Measurements from ENCODE around the gene CHRNE. TPM values are rescaled to one million over a fixed set of nuclear protein-coding genes. Genes with fewer than 3 reads are reported as not detected.
"Not testable (repeated sequence)": the region's sequence is repeated elsewhere in the genome, so short reads cannot be mapped to it uniquely, and the experiment has no call there.

The CHRNE gene
- total RNA-seq, 2 experiments from 2014 or later, result 0.27 to 0.32 TPM

DNA sequence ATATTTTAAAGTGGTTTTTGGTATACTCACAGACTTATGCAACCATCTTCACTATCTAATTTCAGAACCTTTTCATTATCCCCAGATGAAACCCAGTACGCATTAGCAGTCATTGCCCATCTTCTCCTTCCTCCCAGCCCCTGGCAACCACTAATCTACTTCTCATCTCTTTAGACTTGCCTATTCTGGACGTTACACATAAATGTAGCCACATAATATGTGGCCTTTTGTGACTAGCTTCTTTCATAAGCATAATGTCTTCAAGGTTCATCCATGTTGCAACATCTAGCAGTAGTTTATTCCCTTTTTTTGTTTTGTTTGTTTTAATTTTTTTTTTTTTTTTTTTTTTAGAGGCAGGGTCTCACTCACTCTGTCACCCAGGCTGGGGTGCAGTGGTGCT, 32.0 kb downstream of the CHRNE start:
- Histone ChIP-seq H3K36me3 (ENCODE audit: insufficient read depth, low read length) (0 out of 2 replicates have a peak, but pooled peaks cover 6% of the 10 kb centered on the region), H3K9me2 (ENCODE audit: insufficient read depth, low read length) (no peaks in the 10 kb centered on the region), H3K9me3 (ENCODE audit: low read length) (no peaks in the 10 kb centered on the region), H3K4me2 (ENCODE audit: low read length) (no peak overlapping the region), H3K79me2 (ENCODE audit: insufficient read depth, low read depth, low read length) (no peaks in the 10 kb centered on the region), H3K27ac (ENCODE audit: low read depth, low read length, poor library complexity, severe bottlenecking) (no peak overlapping the region), H3K4me1 (ENCODE audit: insufficient read depth, low read length, poor library complexity, severe bottlenecking) (no peaks in the 10 kb centered on the region), H3K4me3 (ENCODE audit: low read depth, low read length, poor library complexity, severe bottlenecking) (no peak overlapping the region), H2AFZ (ENCODE audit: low read length) (no peak overlapping the region), H4K20me1 (ENCODE audit: insufficient read depth, low read length) (no peaks in the 10 kb centered on the region)
- intact Hi-C loops (cut with micrococcal nuclease; ENCODE audit: unreplicated experiment), result no loop called here
- TF ChIP-seq EZH2phosphoT487 (IDR thresholded peaks at IDR 0.05; ENCODE audit: borderline replicate concordance, low read depth, low read length) (no peak), CTCF (conservative IDR thresholded peaks at IDR 0.05; ENCODE audit: low read length) (no peak)
- ChIA-PET POLR2A (no interaction called here), CTCF (ENCODE audit: unreplicated experiment) (no interaction called here)
- no TSS peak for BruUV-seq (replicated peaks)
- DNase-seq (ENCODE audit: low spot score), result no peak

DNA sequence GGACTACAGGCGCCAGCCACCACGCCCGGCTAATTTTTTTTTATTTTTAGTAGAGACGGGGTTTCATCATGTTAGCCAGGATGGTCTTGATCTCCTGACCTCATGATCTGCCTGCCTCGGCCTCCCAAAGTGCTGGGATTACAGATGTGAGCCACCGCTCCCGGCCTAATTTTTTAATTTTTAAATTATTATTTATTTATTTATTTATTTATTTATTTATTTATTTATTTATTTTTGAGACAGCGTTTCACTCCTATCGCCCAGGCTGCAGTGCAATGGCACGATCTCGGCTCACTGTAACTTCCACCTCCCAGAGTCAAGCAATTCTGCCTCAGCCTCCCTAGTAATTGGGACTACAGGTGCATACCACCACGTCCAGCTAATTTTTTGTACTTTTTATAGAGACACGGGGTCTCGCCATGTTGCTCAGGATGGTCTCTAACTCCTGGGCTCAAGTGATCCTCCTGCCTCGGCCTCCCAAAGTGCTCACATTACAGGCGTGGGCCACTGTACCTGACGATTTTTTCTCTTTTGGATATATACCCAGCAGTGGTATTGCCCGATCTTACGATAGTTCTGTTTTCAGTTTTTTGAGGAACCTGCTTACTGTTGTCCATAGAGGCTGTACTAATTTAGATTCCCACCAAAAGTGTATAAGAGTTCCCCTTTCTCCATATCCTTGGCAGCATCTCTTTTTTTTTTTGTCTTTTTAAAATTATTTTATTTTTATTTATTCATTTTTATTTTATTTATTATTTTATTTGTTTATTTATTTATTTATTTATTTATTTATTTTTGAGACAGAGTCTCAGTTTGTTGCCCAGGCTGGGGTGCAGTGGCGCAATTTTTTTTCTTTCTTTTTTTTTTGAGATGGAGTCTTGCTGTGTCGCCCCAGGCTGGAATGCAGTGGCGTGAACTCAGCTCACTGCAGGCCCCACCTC, 33.6 kb downstream of the CHRNE start:
- H2AFZ ChIP-seq (ENCODE audit: low read length); intact Hi-C loops (cut with micrococcal nuclease; ENCODE audit: unreplicated experiment); H3K4me2 ChIP-seq (ENCODE audit: low read length); POLR2A ChIA-PET; H3K36me3 ChIP-seq (ENCODE audit: insufficient read depth, low read length); H3K9me3 ChIP-seq (ENCODE audit: low read length); BruUV-seq (replicated peaks); H4K20me1 ChIP-seq (ENCODE audit: insufficient read depth, low read length); DNase-seq (ENCODE audit: low spot score); CTCF ChIA-PET (ENCODE audit: unreplicated experiment); H3K9me2 ChIP-seq (ENCODE audit: insufficient read depth, low read length); H3K79me2 ChIP-seq (ENCODE audit: insufficient read depth, low read depth, low read length); H3K27ac ChIP-seq (ENCODE audit: low read depth, low read length, poor library complexity, severe bottlenecking); H3K4me1 ChIP-seq (ENCODE audit: insufficient read depth, low read length, poor library complexity, severe bottlenecking); H3K4me3 ChIP-seq (ENCODE audit: low read depth, low read length, poor library complexity, severe bottlenecking): not testable (repeated sequence)

- H3K36me3 ChIP-seq (ENCODE audit: insufficient read depth, low read length); H3K9me3 ChIP-seq (ENCODE audit: low read length); H3K4me1 ChIP-seq (ENCODE audit: insufficient read depth, low read length, poor library complexity, severe bottlenecking); intact Hi-C loops (cut with micrococcal nuclease; ENCODE audit: unreplicated experiment); DNase-seq (ENCODE audit: low spot score); H3K4me3 ChIP-seq (ENCODE audit: low read depth, low read length, poor library complexity, severe bottlenecking); H2AFZ ChIP-seq (ENCODE audit: low read length); CTCF ChIA-PET (ENCODE audit: unreplicated experiment); H3K27ac ChIP-seq (ENCODE audit: low read depth, low read length, poor library complexity, severe bottlenecking); H3K4me2 ChIP-seq (ENCODE audit: low read length); BruUV-seq (replicated peaks); H4K20me1 ChIP-seq (ENCODE audit: insufficient read depth, low read length); H3K79me2 ChIP-seq (ENCODE audit: insufficient read depth, low read depth, low read length); H3K9me2 ChIP-seq (ENCODE audit: insufficient read depth, low read length): not testable (repeated sequence)
- POLR2A ChIA-PET, result interaction anchor here (0.6 to 1.3 kb wide), 3 partner anchors 52 to 184 kb away, joined by 3 to 5 read pairs (median 3); no protein-coding TSS in a partner anchor
These were observed 35.4 kb downstream of the CHRNE start for GRCh38 chr17:4867535-4867934.

Data from OCI-LY7 (cell line).